ENCODE results near the gene BAZ2B.

Gene BAZ2B

GRCh38 chr2:159459279-159459678, 157.1 kb downstream of the BAZ2B start:
- DNase-seq: no peak

DNA sequence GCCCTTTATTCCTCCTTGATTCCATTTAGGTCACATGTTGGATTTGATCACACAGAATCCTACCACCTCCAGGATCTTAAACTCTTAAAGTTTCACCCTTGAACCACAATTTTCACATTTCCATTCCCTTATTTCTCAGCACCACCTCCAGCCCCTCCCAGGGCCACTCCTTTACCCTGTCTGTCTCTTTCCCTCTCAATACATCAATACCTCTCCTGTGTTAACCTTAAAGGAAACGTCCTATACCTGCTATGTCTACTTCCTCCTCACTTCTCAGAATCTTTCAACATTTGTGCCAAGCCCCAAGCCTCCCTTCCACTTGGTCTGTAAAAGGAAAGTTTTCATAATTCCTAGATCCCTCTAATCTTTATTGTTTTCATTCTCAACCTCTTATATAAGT, 158.8 kb downstream of the BAZ2B start:
- DNase-seq: no peak

DNA sequence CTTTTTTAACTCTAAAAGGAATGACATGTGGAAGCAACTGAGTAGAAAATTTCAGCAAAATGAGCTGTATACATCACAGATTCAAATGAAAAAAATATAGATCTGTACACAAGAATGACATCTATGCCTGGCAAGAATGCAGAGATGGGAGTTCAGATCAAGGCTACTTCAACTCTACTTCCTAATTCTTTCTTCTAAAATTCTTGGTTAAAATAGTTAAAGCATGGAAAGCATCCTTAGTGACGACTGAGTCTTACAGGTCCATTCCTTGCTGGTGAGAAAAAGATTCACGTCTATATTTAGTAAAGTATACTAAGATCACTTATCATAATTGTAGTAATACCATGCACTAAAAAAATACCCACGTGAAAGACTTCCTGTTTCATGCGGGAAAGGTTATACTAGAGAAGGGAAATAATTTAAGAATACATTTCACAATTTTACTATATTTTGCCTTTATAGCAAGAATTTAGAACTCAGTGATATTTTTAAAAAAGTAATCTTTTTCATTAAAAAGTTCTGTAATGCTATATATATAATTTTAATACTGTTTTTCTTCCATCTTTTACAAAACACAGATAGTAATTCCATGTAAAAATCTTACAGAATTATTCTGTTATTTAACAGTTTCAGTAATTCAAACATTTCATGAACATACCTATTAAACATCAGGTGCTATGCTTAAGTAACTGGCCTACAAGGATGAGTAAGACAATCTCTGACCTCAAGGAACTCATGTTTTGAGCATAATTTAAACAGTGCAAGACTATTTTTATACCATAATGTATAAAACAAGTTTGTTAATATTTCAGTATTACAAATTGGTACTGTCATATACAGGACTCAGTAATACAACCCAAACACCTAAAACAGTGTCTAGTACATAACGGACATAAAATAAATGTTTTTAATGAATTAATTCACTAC, 159.6 kb downstream of the BAZ2B start:
- peak; percentile 43 to 52 for DNase-seq

GRCh38 chr2:159455330-159455918, 160.9 kb downstream of the BAZ2B start:
- DNase-seq: no peak

DNA sequence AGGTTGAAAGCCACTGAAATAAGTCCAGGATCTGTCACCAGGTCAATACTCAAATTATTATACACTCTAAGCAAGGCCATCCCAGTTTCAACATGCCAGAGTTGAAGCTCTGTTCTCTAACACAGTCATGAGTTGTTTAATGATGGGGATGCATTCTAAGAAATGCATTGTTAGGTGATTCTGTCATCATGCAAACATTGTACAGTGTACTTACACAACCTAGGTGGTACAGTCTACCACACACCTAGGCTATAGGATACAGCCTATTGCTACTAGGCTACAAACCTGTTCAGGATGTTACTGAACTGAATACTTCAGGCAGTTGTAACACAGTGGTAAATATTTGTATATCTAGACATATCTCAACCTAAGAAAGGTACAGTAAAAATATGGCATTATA, 162.2 kb downstream of the BAZ2B start:
- DNase-seq: no peak

DNA sequence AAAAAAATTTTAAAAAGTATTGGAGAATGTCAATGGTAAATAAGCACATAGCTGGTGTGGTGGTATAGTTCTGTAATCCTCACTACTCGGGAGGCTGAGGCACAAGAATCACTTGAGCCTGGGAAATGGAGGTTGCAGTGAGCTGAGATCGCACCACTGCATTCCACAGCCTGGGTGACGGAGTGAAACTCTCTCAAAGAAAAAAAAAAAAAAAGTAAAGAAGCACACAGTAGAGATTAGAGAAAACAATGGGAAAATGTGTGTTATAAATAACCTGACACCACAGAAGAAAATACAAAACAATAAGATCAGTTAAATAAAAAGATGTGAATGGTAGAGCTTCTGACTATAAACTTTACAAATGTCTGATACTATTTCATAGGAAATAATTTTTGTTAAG, 166.2 kb downstream of the BAZ2B start:
- DNase-seq: no peak

- no peak for DNase-seq
These were observed 166.7 kb downstream of the BAZ2B start for GRCh38 chr2:159449504-159450124.

DNA sequence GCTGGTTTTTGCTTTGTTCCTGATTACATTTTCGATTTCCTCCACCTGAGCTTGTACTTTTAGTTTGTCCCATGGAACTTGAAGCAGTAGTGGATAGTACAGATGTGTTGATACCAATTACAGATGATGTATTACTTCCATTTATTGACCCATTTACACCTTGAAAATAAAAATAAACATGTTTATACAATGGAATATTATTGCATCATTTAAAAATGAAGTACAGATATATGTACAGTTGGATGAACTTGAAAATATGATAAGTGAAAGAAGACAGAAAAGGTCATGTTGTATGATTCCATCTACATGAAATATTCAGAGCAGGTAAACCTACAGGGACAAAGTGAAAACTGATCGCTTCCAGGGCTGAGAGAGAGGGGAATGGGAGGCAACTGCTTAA, 169.5 kb downstream of the BAZ2B start:
- no peak for DNase-seq

- no peak for DNase-seq
These were observed 170.1 kb downstream of the BAZ2B start for GRCh38 chr2:159446201-159446600.

DNA sequence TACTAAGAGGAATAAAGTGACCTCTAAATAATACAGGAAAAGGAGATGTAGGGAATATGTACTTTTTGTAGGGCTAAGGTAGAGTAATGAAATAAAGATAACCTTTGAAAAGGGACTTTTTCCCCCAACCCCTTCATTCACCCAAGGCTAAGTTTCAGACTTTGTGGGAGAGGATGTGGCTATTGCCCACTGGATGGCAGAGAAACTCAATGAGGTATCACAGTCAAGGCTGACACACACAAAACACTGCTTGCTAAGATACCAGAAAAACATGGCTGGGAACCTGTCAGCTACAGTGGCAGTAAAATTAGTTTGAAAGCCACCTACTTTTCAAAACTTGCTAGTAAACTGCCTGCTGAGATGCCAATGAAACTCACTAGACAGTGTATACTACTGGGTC, 171.0 kb downstream of the BAZ2B start:
- DNase-seq: no peak

DNA sequence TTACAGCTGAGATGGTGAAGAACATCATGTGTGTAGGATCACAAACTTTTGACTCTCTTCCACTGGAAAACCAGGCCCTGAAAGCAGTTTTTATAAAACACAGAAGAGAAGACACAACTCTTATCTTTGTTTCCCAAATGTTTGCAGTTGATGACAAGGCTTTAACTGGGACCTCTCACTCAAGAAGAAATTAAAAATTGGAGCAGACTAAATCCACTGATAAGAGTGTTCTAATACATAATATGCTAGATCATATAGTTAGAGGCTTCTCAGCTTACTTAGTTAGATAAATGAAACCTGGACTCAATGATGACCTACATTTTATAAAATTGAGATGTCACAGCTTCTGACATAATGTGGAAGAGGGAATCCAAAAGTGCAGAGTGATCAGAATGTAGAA, 171.6 kb downstream of the BAZ2B start:
- no peak for DNase-seq

- no peak for DNase-seq
These were observed 174.0 kb downstream of the BAZ2B start for GRCh38 chr2:159442159-159442852.

- DNase-seq: no peak
These were observed 175.2 kb downstream of the BAZ2B start for GRCh38 chr2:159441182-159441581.

GRCh38 chr2:159439421-159439820, 176.9 kb downstream of the BAZ2B start:
- DNase-seq: no peak

DNA sequence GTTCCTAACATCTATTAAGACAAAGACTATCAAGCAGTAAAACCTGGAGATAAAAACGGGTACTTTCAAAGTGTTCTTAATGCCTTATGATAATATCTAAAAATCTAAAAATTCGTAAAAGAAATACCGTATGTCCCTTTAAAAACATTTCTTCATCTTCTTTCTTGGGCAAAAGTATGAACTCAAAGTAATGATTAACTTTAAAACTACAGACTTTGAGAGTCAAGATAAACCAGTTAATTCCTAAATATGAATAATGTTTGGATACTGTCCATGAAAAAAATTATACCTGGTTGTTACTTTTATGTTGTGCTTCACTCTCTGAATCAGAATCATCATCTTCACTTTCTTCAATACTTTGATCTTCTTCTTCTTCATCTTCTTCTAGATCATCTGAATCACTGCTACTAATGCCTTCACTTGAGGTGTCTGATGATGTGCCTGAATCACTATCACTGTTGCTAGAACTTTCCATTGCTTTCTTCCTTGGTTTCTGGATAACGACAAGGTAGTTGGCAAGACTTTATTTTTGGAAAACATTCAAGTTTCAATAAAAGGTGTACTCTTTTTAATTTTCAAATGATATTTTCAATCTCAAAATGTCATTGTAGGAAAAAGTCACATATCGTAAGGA, 177.5 kb downstream of the BAZ2B start:
- no peak for DNase-seq

DNA sequence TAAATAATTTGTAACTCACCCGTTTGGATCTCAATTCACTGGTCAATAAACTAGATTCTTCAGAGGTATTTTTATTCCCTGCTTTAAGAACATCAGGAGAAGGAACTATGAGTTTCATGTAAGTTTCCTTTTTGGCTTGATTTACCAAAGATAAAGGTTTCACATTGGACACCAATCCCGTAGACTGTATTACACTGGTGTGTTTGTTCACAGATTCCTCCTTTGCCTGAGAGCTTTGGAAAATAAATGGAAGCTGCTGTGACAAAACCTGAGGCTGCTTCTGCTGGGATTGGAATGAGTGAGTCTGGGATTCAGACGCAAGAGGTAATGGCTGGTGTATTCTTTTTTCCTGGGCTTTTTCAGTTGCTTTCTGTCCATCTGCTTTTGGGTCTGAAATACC, 178.1 kb downstream of the BAZ2B start:
- no peak for DNase-seq

GRCh38 chr2:159432610-159433009, 183.7 kb downstream of the BAZ2B start:
- DNase-seq: no peak

- DNase-seq: no peak
These were observed 189.3 kb downstream of the BAZ2B start for GRCh38 chr2:159427048-159427447.

GRCh38 chr2:159419403-159419802, 196.9 kb downstream of the BAZ2B start:
- no peak for DNase-seq

DNA sequence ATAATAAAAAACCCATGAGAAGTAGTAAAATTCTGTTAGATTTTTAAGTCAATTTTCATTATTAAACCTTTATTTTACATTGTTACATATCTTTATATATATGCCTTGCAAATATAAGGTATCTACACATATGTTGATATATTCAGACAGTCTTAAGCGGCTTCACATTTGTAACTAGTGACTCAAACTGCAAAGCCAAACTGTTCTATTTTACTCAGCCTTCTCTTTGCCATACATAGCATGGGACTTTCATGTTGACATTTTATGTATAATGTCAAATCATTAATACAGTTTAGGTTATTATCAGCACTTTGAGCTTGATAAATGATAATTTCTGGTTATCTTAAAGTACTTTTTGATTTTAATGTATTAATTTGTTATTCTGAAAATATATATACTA, 204.9 kb downstream of the BAZ2B start:
- no peak for DNase-seq

DNA sequence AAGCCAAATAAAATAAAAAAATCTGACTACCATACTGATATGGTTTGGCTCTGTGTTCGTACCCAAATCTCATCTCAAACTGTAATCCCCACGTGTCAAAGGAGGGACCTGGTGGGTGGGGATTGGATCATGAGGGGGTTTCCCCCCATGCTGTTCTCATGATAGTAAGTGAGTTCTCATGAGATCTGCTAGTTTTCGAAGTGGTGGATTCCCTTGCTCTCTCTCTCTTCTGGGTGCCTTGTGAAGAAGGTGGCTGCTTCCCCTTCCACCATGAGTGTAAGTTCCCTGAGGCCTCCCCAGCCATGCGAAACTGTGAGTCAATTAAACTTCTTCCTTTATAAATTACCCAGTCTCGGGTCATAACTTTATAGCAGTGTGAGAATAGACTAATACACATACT, 206.1 kb downstream of the BAZ2B start:
- DNase-seq: peak; percentile 3 to 23

- DNase-seq: no peak
These were observed 207.1 kb downstream of the BAZ2B start for GRCh38 chr2:159409116-159409800.

Measured in inflammatory macrophage treated with lipopolysaccharide for 1 hour (primary cell).